Hepatocyte (in vitro differentiated cells): ENCODE data around the gene TEKT5.

Experiments
- CTCF ChIP-seq: fragments of 200-600 bp; sonication (generic); IDR thresholded peaks from 2 replicates; pipeline ENCODE4 v1.5.1; 2016; ENCODE audit warnings: antibody characterized with exemption, mild to moderate bottlenecking; ENCODE audit not compliant: poor library complexity
- EZH2 ChIP-seq: fragments of 200-600 bp; sonication (generic); IDR thresholded peaks from 2 replicates; pipeline ENCODE4 v1.6.1; 2016; ENCODE audit warnings: antibody characterized with exemption, mild to moderate bottlenecking, borderline replicate concordance

- TF ChIP-seq CTCF: no peak
- TF ChIP-seq EZH2: no peak
Observed at GRCh38 chr16:10660950-10661635, 33.6 kb downstream of the TEKT5 start.
